ENCODE results near the gene TARS3. TPM values are rescaled to one million over a fixed set of nuclear protein-coding genes. Genes with fewer than 3 reads are reported as not detected.

TARS3 gene
- total RNA-seq, 1 experiment from 2014 or later = 12.4 TPM

DNA sequence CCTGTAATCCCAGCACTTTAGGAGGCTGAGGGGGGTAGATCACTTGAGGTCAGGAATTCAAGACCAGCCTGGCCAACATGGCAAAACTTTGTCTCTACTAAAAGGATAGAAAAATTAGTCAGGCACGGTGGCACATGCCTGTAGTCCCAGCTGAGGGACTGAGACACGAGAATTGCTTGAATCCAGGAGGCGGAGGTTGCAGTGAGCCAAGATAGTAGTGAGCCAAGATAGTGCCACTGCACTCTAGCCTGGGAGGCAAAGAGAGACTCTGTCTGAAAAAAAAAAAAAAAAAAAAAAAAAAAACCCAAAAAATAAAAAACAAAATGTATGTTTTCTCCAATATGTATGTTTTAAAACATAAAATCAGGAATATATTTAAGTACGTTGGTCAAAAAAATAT lies 16.3 kb downstream of the TARS3 start:
- H3K36me3 ChIP-seq (ENCODE audit: control insufficient read depth, insufficient read depth, low read length) = no peaks in the 10 kb centered on the region; the same call in none of the 2 replicates
- DNase-seq (ENCODE audit: low read depth, low spot score) (no peak), ATAC-seq (no peak)
- in situ Hi-C loops (cut with HindIII; ENCODE audit: low pct_unique_long_range_greater_than_20kb, low sequenced_read_pairs) (no loop called here), intact Hi-C loops (cut with micrococcal nuclease; ENCODE audit: unreplicated experiment) (no loop called here)
- H3K27me3 ChIP-seq (ENCODE audit: control insufficient read depth, insufficient read depth, low read length) = no peaks in the 10 kb centered on the region
- ChIA-PET CTCF (no interaction called here), POLR2A (no interaction called here)
- no peaks in the 10 kb centered on the region for H3K9me3 ChIP-seq (ENCODE audit: control insufficient read depth, insufficient read depth, low read depth, low read length)
- BruUV-seq (replicated peaks) = no TSS peak
- no peak for TF ChIP-seq POLR2AphosphoS5 (IDR thresholded peaks at IDR 0.05; ENCODE audit: low read depth, low read length)
- no peak for TF ChIP-seq SIN3A (IDR thresholded peaks at IDR 0.05; ENCODE audit: borderline replicate concordance, insufficient read depth, low read depth, low read length)
- TF ChIP-seq TCF7L2 (IDR thresholded peaks at IDR 0.05; ENCODE audit: low read depth, low read length) = no peak
- TF ChIP-seq, protein P1, sequence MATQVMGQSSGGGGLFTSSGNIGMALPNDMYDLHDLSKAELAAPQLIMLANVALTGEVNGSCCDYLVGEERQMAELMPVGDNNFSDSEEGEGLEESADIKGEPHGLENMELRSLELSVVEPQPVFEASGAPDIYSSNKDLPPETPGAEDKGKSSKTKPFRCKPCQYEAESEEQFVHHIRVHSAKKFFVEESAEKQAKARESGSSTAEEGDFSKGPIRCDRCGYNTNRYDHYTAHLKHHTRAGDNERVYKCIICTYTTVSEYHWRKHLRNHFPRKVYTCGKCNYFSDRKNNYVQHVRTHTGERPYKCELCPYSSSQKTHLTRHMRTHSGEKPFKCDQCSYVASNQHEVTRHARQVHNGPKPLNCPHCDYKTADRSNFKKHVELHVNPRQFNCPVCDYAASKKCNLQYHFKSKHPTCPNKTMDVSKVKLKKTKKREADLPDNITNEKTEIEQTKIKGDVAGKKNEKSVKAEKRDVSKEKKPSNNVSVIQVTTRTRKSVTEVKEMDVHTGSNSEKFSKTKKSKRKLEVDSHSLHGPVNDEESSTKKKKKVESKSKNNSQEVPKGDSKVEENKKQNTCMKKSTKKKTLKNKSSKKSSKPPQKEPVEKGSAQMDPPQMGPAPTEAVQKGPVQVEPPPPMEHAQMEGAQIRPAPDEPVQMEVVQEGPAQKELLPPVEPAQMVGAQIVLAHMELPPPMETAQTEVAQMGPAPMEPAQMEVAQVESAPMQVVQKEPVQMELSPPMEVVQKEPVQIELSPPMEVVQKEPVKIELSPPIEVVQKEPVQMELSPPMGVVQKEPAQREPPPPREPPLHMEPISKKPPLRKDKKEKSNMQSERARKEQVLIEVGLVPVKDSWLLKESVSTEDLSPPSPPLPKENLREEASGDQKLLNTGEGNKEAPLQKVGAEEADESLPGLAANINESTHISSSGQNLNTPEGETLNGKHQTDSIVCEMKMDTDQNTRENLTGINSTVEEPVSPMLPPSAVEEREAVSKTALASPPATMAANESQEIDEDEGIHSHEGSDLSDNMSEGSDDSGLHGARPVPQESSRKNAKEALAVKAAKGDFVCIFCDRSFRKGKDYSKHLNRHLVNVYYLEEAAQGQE (IDR thresholded peaks at IDR 0.05; ENCODE audit: insufficient read depth in 1 of 2, low read depth in 2 of 2, low read length in 1 of 2) = no peak
- TF ChIP-seq, protein P2, sequence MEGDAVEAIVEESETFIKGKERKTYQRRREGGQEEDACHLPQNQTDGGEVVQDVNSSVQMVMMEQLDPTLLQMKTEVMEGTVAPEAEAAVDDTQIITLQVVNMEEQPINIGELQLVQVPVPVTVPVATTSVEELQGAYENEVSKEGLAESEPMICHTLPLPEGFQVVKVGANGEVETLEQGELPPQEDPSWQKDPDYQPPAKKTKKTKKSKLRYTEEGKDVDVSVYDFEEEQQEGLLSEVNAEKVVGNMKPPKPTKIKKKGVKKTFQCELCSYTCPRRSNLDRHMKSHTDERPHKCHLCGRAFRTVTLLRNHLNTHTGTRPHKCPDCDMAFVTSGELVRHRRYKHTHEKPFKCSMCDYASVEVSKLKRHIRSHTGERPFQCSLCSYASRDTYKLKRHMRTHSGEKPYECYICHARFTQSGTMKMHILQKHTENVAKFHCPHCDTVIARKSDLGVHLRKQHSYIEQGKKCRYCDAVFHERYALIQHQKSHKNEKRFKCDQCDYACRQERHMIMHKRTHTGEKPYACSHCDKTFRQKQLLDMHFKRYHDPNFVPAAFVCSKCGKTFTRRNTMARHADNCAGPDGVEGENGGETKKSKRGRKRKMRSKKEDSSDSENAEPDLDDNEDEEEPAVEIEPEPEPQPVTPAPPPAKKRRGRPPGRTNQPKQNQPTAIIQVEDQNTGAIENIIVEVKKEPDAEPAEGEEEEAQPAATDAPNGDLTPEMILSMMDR (IDR thresholded peaks at IDR 0.05) = no peak
- no peak overlapping the region for H3K27ac ChIP-seq (ENCODE audit: low read length)
- H3K4me1 ChIP-seq (ENCODE audit: control insufficient read depth, insufficient read depth, low read length) = no peaks in the 10 kb centered on the region
- no peak overlapping the region for H3K4me3 ChIP-seq (ENCODE audit: low read depth in 2 of 2, low read length in 2 of 2)

DNA sequence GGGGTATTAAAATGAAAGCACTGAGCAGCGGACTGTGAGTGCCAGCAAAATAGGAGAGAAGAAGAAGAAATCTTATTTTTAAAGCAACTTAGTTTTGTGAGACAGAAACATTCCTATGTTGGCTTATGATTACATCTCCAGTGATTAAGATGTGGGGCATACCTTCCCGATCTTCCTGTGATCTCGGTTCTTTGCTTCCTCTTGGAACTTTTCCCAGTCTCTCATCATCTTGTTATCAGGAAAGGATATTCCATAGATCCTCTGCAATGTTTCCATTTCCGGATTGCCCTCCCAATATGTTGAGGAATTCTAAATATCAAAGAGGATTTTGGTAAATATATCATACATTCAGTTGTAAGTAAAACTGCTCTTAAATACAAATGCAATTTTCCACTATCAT lies 22.2 kb downstream of the TARS3 start:
- intact Hi-C loops (cut with micrococcal nuclease; ENCODE audit: unreplicated experiment) = no loop called here

More for the DNA sequence above, 22.2 kb downstream of the TARS3 start:
- POLR2A ChIA-PET = no interaction called here
- CTCF ChIA-PET = no interaction called here
- BruUV-seq (replicated peaks) = no TSS peak
- DNase-seq (ENCODE audit: low read depth, low spot score) (no peak), ATAC-seq (no peak)
- Histone ChIP-seq H3K4me1 (ENCODE audit: control insufficient read depth, insufficient read depth, low read length) (no peaks in the 10 kb centered on the region), H3K27me3 (ENCODE audit: control insufficient read depth, insufficient read depth, low read length) (no peaks in the 10 kb centered on the region), H3K4me3 (ENCODE audit: low read depth in 2 of 2, low read length in 2 of 2) (no peak overlapping the region), H3K36me3 (ENCODE audit: control insufficient read depth, insufficient read depth, low read length) (no peaks in the 10 kb centered on the region), H3K27ac (ENCODE audit: low read length) (no peak overlapping the region), H3K9me3 (ENCODE audit: control insufficient read depth, insufficient read depth, low read depth, low read length) (no peaks in the 10 kb centered on the region)
- no peak for TF ChIP-seq POLR2AphosphoS5 (IDR thresholded peaks at IDR 0.05; ENCODE audit: low read depth, low read length)
- TF ChIP-seq SIN3A (IDR thresholded peaks at IDR 0.05; ENCODE audit: borderline replicate concordance, insufficient read depth, low read depth, low read length) = no peak
- no peak for TF ChIP-seq TCF7L2 (IDR thresholded peaks at IDR 0.05; ENCODE audit: low read depth, low read length)
- TF ChIP-seq, protein P2 (IDR thresholded peaks at IDR 0.05) = no peak
- TF ChIP-seq, protein P1 (IDR thresholded peaks at IDR 0.05; ENCODE audit: insufficient read depth in 1 of 2, low read depth in 2 of 2, low read length in 1 of 2) = no peak
- in situ Hi-C loops (cut with HindIII; ENCODE audit: low pct_unique_long_range_greater_than_20kb, low sequenced_read_pairs) = no loop called here

All from Panc1 (cell line).